ENCODE data around the gene GNAO1.

GNAO1 gene

GRCh38 chr16:56265184-56265583 lies 73.9 kb downstream of the GNAO1 start:
- no peak for TF ChIP-seq ZFX (IDR thresholded peaks at IDR 0.05)
- TF ChIP-seq, protein P1, sequence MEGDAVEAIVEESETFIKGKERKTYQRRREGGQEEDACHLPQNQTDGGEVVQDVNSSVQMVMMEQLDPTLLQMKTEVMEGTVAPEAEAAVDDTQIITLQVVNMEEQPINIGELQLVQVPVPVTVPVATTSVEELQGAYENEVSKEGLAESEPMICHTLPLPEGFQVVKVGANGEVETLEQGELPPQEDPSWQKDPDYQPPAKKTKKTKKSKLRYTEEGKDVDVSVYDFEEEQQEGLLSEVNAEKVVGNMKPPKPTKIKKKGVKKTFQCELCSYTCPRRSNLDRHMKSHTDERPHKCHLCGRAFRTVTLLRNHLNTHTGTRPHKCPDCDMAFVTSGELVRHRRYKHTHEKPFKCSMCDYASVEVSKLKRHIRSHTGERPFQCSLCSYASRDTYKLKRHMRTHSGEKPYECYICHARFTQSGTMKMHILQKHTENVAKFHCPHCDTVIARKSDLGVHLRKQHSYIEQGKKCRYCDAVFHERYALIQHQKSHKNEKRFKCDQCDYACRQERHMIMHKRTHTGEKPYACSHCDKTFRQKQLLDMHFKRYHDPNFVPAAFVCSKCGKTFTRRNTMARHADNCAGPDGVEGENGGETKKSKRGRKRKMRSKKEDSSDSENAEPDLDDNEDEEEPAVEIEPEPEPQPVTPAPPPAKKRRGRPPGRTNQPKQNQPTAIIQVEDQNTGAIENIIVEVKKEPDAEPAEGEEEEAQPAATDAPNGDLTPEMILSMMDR (conservative IDR thresholded peaks at IDR 0.05) = no peak
- H3K27ac ChIP-seq = no peak overlapping the region

DNA sequence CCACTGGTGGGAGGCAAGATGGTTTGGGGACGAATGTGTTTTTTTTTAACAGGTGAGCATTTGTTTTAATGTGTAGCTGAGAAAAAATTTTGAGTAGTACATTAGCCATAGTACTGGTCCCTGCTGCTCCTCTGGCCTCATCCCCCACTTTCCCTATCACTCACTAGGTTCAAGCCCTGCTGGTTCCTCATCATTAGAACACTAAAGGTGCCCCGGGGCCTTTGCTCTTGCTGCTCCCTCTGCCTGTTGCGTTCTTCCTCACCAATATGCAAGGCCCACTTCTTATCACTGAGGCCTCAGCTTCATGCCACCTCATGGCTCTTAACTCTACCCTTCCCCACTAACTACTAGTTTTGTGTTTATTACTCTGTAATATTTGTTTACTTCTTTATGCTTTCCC lies 74.5 kb downstream of the GNAO1 start:
- H3K27ac ChIP-seq = no peak overlapping the region
- TF ChIP-seq ZFX (IDR thresholded peaks at IDR 0.05) = no peak
- TF ChIP-seq, protein P1 (conservative IDR thresholded peaks at IDR 0.05) = no peak

GRCh38 chr16:56266641-56267607 lies 75.6 kb downstream of the GNAO1 start:
- TF ChIP-seq, protein P1 (conservative IDR thresholded peaks at IDR 0.05) = no peak
- TF ChIP-seq ZFX (IDR thresholded peaks at IDR 0.05) = no peak
- no peak overlapping the region for H3K27ac ChIP-seq

DNA sequence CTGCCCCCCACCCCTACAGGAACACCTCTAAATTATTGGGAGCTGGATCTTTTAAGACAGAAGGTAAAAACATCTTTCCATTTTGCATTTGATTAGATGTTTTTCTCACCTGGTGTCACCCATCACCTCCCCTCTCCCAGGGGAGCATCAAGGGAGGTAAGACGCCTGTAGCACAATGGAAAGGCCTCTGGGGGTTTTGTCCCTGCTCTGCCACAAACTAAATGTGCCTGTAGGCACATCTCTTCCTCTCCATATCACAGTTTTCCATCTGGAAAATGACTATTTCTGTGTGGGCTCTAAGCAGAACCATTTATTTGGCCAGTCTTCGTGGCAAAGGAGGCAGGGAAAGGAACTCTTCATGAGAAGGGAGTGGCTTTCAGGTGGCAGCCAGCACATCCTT lies 76.6 kb downstream of the GNAO1 start:
- no peak overlapping the region for H3K27ac ChIP-seq
- TF ChIP-seq, protein P1 (conservative IDR thresholded peaks at IDR 0.05) = no peak
- no peak for TF ChIP-seq ZFX (IDR thresholded peaks at IDR 0.05)

- no peak overlapping the region for H3K27ac ChIP-seq
- no peak for TF ChIP-seq ZFX (IDR thresholded peaks at IDR 0.05)
- TF ChIP-seq, protein P1 (conservative IDR thresholded peaks at IDR 0.05) = no peak
Observed at GRCh38 chr16:56268799-56269198, 77.5 kb downstream of the GNAO1 start.

- H3K27ac ChIP-seq = no peak overlapping the region
Observed at GRCh38 chr16:56269281-56269680, 78.0 kb downstream of the GNAO1 start.

More at GRCh38 chr16:56269281-56269680, 78.0 kb downstream of the GNAO1 start:
- TF ChIP-seq ZFX (IDR thresholded peaks at IDR 0.05) = no peak
- TF ChIP-seq, protein P1 (conservative IDR thresholded peaks at IDR 0.05) = no peak
